ENCODE measurements around the gene CPED1. TPM values are rescaled to one million over a fixed set of nuclear protein-coding genes. Genes with fewer than 3 reads are reported as not detected.

The CPED1 gene
- total RNA-seq, 1 experiment from 2014 or later = 0.13 TPM

GRCh38 chr7:121002048-121002756 is 13.7 kb downstream of the CPED1 start:
- H4K20me1 ChIP-seq (ENCODE audit: control insufficient read depth, insufficient read depth, insufficient read length) = no peaks in the 10 kb centered on the region
- Mint-ChIP-seq H3K4me1 (peaks cover 16 to 19% of the 10 kb centered on the region in 2 experiments), H3K36me3 (ENCODE audit: insufficient read depth in 1 of 3, low read depth in 3 of 3) (no peaks in the 10 kb centered on the region), H3K27me3 (ENCODE audit: low read depth) (no peaks in the 10 kb centered on the region), H3K9me3 (no peaks in the 10 kb centered on the region), H3K4me3 (no peak overlapping the region), H3K27ac (no peak overlapping the region)
- H3K23me2 ChIP-seq (ENCODE audit: insufficient read length, low read depth, low read length, poor library complexity, severe bottlenecking) = no peaks in the 10 kb centered on the region
- DNase-seq = no peak
- no peak overlapping the region for H2AK5ac ChIP-seq (ENCODE audit: insufficient read length, low read length)
- no peak overlapping the region for H3K56ac ChIP-seq (ENCODE audit: insufficient read length, low read depth, low read length)
- no peak overlapping the region for H3T11ph ChIP-seq (ENCODE audit: low read length)
- H2AFZ ChIP-seq (ENCODE audit: low read length) = no peak overlapping the region
- no peak overlapping the region for H2BK5ac ChIP-seq (ENCODE audit: insufficient read length, low read length)
- H3K4ac ChIP-seq (ENCODE audit: low read depth, low read length) = no peak overlapping the region
- no peak overlapping the region for H3K14ac ChIP-seq (ENCODE audit: insufficient read depth, low read length)
- no peak for TF ChIP-seq CTCF (conservative IDR thresholded peaks at IDR 0.05)
- peaks cover 2% of the 10 kb centered on the region; the same call in 1 of the 2 replicates for H3K4me1 ChIP-seq (ENCODE audit: insufficient read depth, low read length)
- no peak overlapping the region for H2BK12ac ChIP-seq (ENCODE audit: insufficient read length, low read depth, low read length)
- H3K79me2 ChIP-seq (ENCODE audit: insufficient read depth, low read length) = no peaks in the 10 kb centered on the region
- H3K27ac ChIP-seq (ENCODE audit: insufficient read length, low read depth, low read length) = no peak overlapping the region
- no peaks in the 10 kb centered on the region for H3K9me3 ChIP-seq (ENCODE audit: control insufficient read depth, low read depth, low read length)
- no peak overlapping the region for H2BK20ac ChIP-seq (ENCODE audit: low read depth, low read length, poor library complexity, severe bottlenecking)
- H3K79me1 ChIP-seq (ENCODE audit: insufficient read depth, low read depth, low read length, poor library complexity, severe bottlenecking) = no peaks in the 10 kb centered on the region
- no peak overlapping the region for H4K8ac ChIP-seq (replicated peaks; ENCODE audit: insufficient read length, low read depth, low read length)
- H3K18ac ChIP-seq (ENCODE audit: insufficient read length, low read depth, low read length) = no peak overlapping the region
- no peak overlapping the region for H3K4me2 ChIP-seq (ENCODE audit: insufficient read depth, insufficient read length, low read length)
- no peak overlapping the region for H4K91ac ChIP-seq (ENCODE audit: insufficient read length, low read depth, low read length)
- H3K27me3 ChIP-seq (ENCODE audit: insufficient read depth, low read length) = no peaks in the 10 kb centered on the region
- no peak overlapping the region for H4K5ac ChIP-seq (ENCODE audit: insufficient read length, low read depth, low read length)
- H3K9ac ChIP-seq (ENCODE audit: extremely low read depth, insufficient read length, low read length) = no peak overlapping the region
- no peak overlapping the region for H2BK120ac ChIP-seq (ENCODE audit: low read depth, low read length, poor library complexity, severe bottlenecking)
- H3K23ac ChIP-seq (ENCODE audit: insufficient read length, low read depth, low read length) = no peak overlapping the region
- no CpG with 5 or more reads among the region's 2 CpGs for WGBS (ENCODE audit: extremely low coverage, insufficient read length, low lambda C conversion rate)
- H2BK15ac ChIP-seq (ENCODE audit: low read depth, low read length) = no peak overlapping the region

All from H9 (cell line).